ENCODE data around the gene AKAP14. TPM values are rescaled to one million over a fixed set of nuclear protein-coding genes. Genes with fewer than 3 reads are reported as not detected.

Gene AKAP14
- total and polyA plus RNA-seq, 2 experiments from 2014 or later: 2.5 to 3.3 TPM

GRCh38 chrX:119880076-119880475, 15.6 kb upstream of the AKAP14 start (continued):
- TF ChIP-seq ETS1 (IDR thresholded peaks at IDR 0.05): no peak

- H2AFZ ChIP-seq: no peak overlapping the region
- H3K27me3 ChIP-seq (ENCODE audit: insufficient read depth): no peaks in the 10 kb centered on the region
- no peaks in the 10 kb centered on the region for H3K4me1 ChIP-seq (ENCODE audit: insufficient read depth)
- H3K9me3 Mint-ChIP-seq: no peaks in the 10 kb centered on the region
- peak; percentile 52 for DNase-seq (ENCODE audit: low spot score)
- H3K27me3 Mint-ChIP-seq (ENCODE audit: insufficient read depth, low read depth, poor library complexity): peaks cover 2% of the 10 kb centered on the region
- H3K79me2 ChIP-seq (replicated peaks; ENCODE audit: insufficient read depth): no peaks in the 10 kb centered on the region
- H3K4me3 Mint-ChIP-seq: peak overlapping the region; percentile 36; the same call in 2 of the 3 replicates
- H3K4me2 ChIP-seq: no peak overlapping the region
- H3F3A ChIP-seq (replicated peaks; ENCODE audit: low read depth): no peaks in the 10 kb centered on the region
- H3K4me1 Mint-ChIP-seq: peaks cover 4% of the 10 kb centered on the region; the same call in 2 of the 3 replicates
- ATAC-seq: peak; percentile 94
- TF ChIP-seq EZH2phosphoT487 (IDR thresholded peaks at IDR 0.05; ENCODE audit: unreplicated experiment) (no peak), CTCF (conservative IDR thresholded peaks at IDR 0.05; ENCODE audit: low read depth in 2 of 2) (peak; percentile 52 to 74)
- no peak overlapping the region for H3K27ac ChIP-seq (ENCODE audit: low read depth)
- no peaks in the 10 kb centered on the region for H4K20me1 ChIP-seq (replicated peaks; ENCODE audit: insufficient read depth)
- H3K36me3 ChIP-seq (ENCODE audit: insufficient read depth): no peaks in the 10 kb centered on the region
- H3K36me3 Mint-ChIP-seq (ENCODE audit: low read depth): peaks cover 11% of the 10 kb centered on the region; the same call in 2 of the 3 replicates
- no peak overlapping the region for H3K27ac Mint-ChIP-seq
- H3K9me2 ChIP-seq (ENCODE audit: insufficient read depth): no peaks in the 10 kb centered on the region
- no peak overlapping the region for H3K4me3 ChIP-seq
Observed at GRCh38 chrX:119880552-119881437, 14.9 kb upstream of the AKAP14 start.

GRCh38 chrX:119885554-119886428, 9.9 kb upstream of the AKAP14 start:
- Histone ChIP-seq H2AFZ (no peak overlapping the region), H4K20me1 (replicated peaks; ENCODE audit: insufficient read depth) (no peaks in the 10 kb centered on the region), H3F3A (replicated peaks; ENCODE audit: low read depth) (no peaks in the 10 kb centered on the region), H3K36me3 (ENCODE audit: insufficient read depth) (no peaks in the 10 kb centered on the region), H3K4me1 (ENCODE audit: insufficient read depth) (no peaks in the 10 kb centered on the region), H3K27me3 (ENCODE audit: insufficient read depth) (no peaks in the 10 kb centered on the region), H3K27ac (ENCODE audit: low read depth) (no peak overlapping the region), H3K4me3 (no peak overlapping the region), H3K79me2 (replicated peaks; ENCODE audit: insufficient read depth) (no peaks in the 10 kb centered on the region), H3K4me2 (no peak overlapping the region), H3K9me2 (ENCODE audit: insufficient read depth) (no peaks in the 10 kb centered on the region)
- H3K27me3 Mint-ChIP-seq (ENCODE audit: insufficient read depth, low read depth, poor library complexity): no peaks in the 10 kb centered on the region
- ATAC-seq: no peak
- no peak for TF ChIP-seq REST (IDR thresholded peaks at IDR 0.05; ENCODE audit: unreplicated experiment)
- TF ChIP-seq EZH2phosphoT487 (IDR thresholded peaks at IDR 0.05; ENCODE audit: unreplicated experiment): no peak
- H3K4me3 Mint-ChIP-seq: no peak overlapping the region
- H3K27ac Mint-ChIP-seq: no peak overlapping the region
- no peaks in the 10 kb centered on the region for H3K9me3 Mint-ChIP-seq
- no peaks in the 10 kb centered on the region for H3K4me1 Mint-ChIP-seq
- H3K36me3 Mint-ChIP-seq (ENCODE audit: low read depth): no peaks in the 10 kb centered on the region
- DNase-seq (ENCODE audit: low spot score): peak; percentile 29
